ENCODE data around the gene ACTR1B.
"Not testable (repeated sequence)": the region's sequence is repeated elsewhere in the genome, so short reads cannot be mapped to it uniquely, and the experiment has no call there.

The ACTR1B gene

GRCh38 chr2:97658691-97659157 is 5.1 kb downstream of the ACTR1B start:
- DNase-seq (ENCODE audit: low read depth, low spot score) = no peak

DNA sequence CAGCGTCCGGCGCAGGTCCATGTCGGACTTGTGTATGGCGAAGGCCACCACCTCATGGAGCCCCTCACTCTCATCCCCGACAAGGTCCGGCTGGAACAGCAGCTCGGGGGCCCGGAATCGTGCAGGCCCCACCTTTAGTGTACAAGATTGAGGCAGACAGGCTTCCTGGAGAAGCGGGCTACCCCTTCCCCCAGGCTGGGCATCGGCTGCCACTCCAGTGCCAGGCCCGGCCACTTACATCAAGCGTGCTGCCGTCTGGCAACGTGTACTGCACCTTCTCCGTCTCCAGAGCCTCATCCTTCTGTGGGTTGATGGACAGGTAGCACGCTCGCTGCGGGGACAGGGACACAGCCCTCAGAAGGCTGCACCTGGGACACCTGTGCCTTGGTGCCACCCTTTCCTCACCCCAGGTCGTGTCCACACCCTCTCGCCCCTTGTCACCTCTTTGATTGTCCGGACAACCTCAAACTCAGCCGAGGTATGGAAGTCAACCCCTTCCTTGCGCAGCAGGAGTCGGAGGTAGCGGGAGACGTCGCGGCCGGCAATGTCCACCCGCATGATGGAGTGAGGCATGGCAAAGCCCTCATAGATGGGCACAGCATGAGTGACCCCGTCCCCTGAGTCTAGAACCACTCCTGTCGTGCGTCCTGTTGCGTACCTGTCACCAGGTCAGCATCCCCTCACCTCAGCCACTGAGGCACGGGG is 5.7 kb downstream of the ACTR1B start:
- DNase-seq (ENCODE audit: low read depth, low spot score) = no peak

GRCh38 chr2:97656905-97657587 is 6.8 kb downstream of the ACTR1B start:
- DNase-seq (ENCODE audit: low read depth, low spot score) = no peak

GRCh38 chr2:97656129-97656755 is 7.6 kb downstream of the ACTR1B start:
- DNase-seq (ENCODE audit: low read depth, low spot score) = no peak

- no peak for DNase-seq (ENCODE audit: low read depth, low spot score)
These were observed 9.1 kb downstream of the ACTR1B start for GRCh38 chr2:97654791-97655190.

DNA sequence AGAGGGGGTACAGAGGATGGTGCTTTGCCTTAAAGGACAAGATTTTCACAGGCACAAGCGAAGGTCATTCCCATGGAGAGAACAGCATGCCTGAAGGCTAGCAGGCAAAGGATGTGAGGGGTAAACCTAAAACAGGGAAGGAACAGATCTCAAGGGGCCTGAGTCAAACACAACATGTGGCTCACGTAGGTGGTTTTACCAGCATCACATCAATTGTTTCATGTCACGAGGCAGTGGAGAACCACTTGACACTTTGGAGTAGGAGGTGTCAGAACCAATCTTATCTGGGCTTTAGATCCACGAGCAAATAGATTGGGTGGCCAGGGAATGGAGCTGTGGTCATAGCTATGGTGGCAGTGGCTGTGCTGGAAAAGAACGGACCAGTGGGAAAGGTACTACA is 9.5 kb downstream of the ACTR1B start:
- DNase-seq (ENCODE audit: low read depth, low spot score) = no peak

- DNase-seq (ENCODE audit: low read depth, low spot score) = no peak
These were observed 10.0 kb downstream of the ACTR1B start for GRCh38 chr2:97653874-97654273.

DNA sequence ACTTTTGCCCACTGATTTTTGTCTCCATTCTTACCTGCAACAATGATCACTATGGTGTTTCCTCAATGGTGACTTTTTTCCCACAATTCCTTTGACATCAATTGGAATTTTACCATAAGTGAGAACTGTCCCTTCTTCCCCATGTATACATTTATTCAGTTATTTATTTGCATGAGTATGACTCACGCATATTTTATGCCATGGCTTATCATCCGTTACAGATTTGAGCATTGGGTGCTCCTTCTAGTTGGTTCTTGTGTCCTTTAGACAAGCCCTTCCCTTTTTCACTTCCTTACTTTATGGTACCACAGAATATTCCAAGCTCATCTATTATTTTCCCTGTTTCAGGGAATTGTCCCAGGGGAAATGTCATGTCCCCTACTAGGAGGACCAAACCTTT is 10.4 kb downstream of the ACTR1B start:
- DNase-seq (ENCODE audit: low read depth, low spot score) = no peak

DNA sequence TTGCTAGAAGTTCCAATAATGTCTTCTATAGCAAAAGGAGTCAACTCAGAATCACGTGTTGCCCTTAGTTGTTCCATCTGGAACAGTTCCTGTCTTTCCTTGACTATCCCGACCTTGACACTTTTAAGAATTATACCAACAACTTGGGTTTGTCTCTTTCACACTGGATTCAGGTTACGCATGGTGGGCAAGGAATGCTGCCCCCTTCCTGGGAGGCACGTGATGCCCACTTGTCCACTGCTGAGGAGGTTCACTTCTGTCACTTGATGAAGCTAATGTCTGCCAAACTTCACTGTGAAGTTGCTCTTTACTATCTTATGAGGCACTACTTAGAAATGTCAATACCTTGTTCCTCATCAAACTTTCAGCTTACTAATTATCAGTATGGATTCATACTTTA is 12.7 kb downstream of the ACTR1B start:
- DNase-seq (ENCODE audit: low read depth, low spot score) = no peak

DNA sequence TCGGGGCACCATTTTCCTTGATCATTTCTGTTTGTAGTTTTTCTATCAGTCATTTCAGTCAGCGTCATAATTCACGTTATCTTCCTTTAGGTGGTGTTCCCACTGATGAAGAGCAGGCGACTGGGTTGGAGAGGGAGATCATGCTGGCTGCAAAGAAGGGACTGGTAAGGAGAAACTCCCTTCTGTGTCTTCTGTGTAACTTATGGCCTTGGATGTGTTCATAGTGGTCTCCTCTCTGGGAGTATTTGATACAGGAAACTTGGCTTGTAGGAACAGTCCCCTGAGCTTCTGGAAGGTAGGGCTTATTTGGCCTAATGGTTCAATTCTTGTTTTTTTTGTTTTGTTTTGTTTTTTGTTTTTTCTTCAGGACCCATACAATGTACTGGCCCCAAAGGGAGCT is 16.9 kb downstream of the ACTR1B start:
- DNase-seq (ENCODE audit: low read depth, low spot score) = no peak

DNA sequence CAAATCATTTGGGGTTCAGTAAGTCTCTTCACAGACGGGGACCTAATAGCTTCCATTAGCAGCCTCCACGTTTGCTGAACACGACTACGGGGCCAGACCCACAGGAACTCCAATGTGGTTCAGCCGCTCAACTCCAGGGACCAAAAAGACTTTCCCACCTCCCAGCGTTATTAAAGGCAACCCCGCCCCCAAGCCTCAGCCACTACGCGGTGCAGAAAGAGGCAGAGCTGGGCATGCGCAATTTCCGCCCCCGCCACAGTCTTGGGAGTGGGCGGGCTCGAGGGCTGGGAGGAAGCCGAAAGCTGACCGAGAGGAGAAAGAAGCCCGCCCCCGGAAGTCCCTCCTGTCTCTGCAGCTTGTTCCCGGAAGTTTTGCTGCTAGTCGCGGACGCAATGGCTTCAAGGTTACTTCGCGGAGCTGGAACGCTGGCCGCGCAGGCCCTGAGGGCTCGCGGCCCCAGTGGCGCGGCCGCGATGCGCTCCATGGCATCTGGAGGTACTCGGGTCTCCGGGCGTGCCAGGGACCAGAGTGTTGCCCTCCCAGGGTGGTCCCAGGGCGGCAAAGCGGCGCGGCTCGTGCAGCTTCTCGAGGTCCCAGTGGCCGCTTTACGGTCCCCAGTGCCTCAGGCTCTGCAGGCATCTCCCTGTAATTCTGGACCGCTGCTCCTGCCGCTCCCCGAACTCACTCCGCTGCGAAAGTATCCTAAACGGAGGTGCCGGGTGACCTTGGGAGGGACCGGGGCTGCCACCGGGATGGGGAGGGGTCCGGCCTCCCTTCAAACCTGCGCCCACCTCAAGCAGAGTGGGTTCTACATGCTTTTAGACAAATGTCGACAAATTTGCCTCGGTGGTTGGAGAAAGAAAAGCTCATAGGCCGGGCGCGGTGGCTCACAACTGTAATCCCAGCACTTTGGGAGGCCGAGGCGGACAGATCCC is 17.9 kb downstream of the ACTR1B start, which contains the start of gene COX5B:
Gene COX5B (plus strand): TSS at position 368 of the 935 bp plus-strand sequence. CDS start 25 bp downstream, at position 393.
- DNase-seq (ENCODE audit: low read depth, low spot score) = peak; percentile 99

- DNase-seq (ENCODE audit: low read depth, low spot score) = no peak
These were observed 18.6 kb downstream of the ACTR1B start for GRCh38 chr2:97645112-97645694.

DNA sequence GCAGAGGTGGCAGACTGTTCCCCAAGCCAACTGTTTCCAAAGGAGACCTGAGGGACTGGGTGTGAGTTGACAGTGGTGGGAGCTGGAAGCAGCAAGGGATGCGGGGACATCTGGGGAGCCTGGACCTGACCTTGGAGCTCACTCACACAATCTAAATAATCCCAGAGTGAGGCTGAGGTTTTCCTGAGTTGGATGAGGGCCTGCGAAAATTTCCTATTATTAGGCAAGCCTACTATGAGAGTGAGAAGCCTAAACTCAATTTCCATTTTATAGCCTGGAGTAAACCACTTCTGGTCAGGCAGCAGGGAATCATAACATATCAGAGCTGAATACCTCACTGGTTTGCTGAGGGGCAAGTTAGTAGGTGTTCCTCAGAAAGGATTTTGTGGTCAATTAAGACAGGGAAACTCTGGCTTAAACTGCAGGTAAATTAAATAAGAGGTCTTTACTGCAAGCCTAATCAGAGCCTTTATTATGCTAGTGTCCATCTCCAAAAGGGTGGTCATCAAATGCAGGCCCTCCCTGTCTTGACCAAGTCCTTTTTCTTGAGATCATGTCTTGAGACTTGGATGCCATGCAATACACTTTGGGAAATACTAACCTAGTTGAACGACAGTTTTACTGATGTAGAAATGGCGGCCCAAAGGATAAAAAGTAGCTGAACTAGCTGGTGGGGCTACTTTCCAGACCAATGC is 19.7 kb downstream of the ACTR1B start:
- no peak for DNase-seq (ENCODE audit: low read depth, low spot score)

DNA sequence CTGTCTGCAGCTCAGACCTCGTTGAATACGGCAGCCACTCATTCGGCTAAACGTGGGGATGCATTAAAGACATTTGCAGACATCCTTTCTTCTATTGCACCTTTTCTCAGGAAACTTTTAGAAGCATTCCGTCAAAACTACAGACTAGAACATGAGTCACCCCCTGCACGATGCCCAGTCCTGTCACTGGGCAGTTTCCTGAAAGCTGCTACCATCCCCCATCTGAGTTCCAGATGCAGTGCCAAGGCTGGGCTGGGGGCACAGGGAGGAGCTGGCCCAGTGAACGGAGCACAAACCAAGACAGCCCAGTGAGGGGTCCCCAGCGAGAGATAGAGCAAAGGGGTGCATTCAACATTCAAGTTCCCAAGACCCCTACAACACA is 37.8 kb downstream of the ACTR1B start:
- DNase-seq (ENCODE audit: low read depth, low spot score) = not testable (repeated sequence)

DNA sequence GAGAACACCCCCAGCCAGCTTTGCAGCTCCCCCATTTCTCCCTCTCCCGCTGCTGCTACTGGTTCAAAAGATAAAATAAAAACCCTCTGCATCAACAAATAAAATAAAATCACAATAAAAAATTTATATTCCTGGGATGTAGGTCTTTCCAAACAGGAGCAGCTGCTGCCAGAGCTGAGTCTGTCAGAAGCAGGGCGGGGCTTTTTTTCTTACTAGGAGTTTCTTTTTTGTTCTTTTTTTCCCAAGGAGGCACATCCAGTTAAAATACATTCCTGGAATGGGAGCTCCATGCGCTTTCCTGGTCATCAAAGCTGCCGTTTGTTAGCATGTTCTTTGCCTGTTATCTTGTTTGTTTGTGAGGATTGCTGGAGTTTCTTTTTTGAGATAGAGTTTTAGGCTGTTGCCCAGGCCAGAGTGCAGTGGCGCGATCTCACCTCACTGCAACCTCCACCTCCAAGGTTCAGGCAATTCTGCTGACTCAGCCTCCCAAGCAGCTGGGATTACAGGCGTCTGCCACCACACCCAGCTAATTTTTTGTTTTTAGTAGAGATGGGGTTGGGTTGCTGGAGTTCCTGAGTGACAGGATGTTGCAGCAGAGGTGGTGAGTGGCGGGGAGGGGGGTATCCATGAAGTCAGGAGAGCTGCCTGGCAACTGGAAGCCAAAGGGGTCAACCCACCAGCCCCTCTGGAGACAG is 38.3 kb downstream of the ACTR1B start:
- DNase-seq (ENCODE audit: low read depth, low spot score) = not testable (repeated sequence)

- DNase-seq (ENCODE audit: low read depth, low spot score) = not testable (repeated sequence)
These were observed 40.9 kb downstream of the ACTR1B start for GRCh38 chr2:97622976-97623375.

DNA sequence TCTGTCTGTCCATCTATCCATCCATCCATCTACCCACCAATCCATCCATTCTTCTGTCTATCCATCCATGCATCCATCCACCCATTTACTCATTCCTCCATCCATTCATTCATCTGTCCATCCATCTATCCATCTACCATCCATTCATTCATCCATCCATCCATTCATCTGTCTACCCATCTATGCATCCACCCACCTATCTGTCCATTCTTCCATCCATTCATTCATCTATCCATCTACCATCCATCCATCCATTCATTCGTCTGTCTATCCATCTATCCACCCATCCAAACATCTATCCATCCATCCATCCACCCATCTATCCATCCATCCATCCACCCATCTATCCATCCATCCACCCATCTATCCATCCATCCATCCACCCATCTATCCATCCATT is 43.4 kb downstream of the ACTR1B start:
- DNase-seq (ENCODE audit: low read depth, low spot score) = not testable (repeated sequence)

DNA sequence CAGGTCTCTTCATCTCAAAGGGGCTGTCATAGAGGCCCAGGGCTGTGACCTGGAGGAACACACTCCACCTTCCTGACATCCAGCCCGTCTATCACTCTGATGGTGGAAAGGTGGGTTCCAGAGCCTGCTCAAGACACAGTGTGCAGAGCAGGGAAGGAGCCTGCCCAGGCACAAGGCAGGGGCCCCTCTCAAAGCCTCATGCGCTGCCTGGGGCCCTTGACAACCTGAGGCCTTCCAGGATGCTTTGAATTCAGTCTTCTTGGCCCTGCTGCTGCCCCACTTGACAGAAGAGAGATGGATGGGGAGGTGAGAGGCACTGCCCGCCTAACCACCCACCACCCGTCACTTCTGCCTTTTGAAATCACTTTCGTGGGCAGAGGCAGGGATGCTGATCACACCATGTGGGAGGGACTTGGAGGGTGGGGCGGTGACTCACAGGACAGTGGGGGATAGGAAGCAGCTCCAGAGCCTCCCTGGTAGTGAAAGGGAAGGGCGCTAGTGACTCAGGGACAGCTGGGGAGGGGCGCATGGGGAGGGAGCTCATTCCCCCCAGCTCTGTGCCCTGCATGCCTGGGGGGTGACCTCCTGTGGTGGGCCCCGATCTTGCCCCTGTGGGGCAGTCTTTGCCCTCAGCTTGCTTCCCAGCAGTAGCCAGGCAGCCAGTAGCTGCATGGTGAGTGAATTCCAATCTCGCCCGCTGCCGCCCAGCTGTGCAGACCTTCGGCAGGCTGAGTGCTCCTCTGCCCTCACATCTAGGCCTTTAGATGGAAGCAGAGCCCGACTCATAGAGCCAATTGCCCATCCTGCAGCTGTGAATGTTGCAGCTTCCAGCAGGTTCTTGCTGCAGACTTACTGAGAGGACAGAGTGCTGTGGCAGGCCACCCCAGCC is 44.7 kb downstream of the ACTR1B start:
- DNase-seq (ENCODE audit: low read depth, low spot score) = not testable (repeated sequence)

DNA sequence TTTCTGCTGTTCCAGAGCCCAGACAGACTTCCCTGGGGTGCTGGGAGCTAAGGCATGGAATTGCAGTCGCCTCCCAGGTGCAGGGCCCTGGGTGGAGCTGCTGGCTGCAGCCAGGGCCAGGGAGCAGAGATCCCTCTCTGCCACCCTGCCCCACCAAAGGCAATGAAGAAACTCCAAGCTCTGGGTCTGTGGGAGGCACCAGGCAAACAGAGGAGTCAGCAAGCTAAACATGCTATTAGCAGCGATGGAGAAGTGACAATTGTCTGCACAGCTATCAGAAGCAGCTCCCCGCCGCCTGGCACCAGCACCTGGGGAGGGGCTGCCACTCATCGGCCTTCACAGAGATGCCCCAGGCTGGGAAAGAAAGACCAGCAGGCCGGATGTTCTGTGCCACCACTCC is 45.9 kb downstream of the ACTR1B start:
- DNase-seq (ENCODE audit: low read depth, low spot score) = no peak
